ENCODE data around the gene GNB1.
A peak's percentile ranks its signal among the peaks of the same experiment; 100 is the strongest.
"Not testable (repeated sequence)": the region's sequence is repeated elsewhere in the genome, so short reads cannot be mapped to it uniquely, and the experiment has no call there.

Gene GNB1

DNA sequence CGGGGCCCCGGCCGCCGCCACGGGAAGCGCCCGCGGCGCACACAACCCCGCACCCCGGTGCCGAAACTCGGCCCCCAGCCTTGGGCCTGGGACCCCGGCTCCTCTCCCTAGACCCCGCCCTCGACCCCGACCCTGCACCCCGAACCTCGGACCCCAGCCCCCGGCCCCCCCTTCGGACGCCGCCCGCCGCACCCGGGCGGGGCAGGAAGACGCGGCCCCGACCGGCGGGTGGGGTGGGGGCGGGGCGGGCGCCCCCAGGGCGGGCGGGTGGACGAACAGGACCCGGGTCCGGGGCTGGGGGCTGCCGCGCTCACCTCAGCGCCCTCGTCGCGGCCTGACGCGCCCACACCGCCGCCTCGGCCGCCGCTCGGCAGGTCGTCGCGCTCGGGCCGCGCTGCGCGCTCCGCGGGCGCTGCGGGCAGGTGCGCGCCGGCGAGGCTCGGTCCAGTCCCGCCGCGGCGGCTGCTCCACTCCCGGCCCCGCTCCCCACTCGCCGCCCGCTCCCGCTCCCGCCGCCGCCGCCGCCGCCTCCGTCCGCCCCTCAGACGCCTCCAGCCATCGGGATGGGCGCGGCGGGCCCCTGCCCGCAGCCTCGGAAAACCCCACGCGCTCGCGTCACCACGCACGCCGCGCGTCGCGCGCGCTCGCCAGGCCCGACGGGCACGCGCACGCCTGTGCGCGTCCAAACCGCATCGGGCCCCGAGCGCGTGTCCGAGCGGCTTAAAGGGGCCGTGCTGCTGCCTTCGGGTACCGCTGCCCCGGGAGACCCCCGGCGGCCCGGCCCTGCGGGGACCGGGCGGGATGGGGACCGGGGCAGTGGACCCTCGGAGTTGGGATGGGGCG lies at the start of gene GNB1:
Gene GNB1 (minus strand): TSS at position 582 of the 843 bp plus-strand sequence. CDS start 65,634 bp downstream, outside the sequence.
- peak; percentile 75 to 77 for DNase-seq (ENCODE audit: low read depth in 2 of 2)

DNA sequence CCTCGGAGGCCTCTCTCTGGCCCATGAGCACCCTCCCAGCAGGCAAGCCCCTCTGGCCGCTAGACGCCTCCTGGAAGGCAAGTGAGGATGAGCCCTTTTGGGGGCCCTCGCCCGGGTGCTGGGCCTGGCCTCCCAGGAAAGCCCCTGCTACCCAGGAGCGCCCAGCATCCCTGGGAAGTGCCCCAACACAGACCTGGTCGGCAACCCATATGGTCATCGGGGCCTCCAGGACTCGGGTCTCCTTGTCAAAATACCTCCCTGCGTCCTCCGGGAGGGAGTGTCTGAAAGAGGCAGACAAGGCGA lies 49.2 kb upstream of the GNB1 start:
- no peak for DNase-seq (ENCODE audit: low read depth in 2 of 2)

DNA sequence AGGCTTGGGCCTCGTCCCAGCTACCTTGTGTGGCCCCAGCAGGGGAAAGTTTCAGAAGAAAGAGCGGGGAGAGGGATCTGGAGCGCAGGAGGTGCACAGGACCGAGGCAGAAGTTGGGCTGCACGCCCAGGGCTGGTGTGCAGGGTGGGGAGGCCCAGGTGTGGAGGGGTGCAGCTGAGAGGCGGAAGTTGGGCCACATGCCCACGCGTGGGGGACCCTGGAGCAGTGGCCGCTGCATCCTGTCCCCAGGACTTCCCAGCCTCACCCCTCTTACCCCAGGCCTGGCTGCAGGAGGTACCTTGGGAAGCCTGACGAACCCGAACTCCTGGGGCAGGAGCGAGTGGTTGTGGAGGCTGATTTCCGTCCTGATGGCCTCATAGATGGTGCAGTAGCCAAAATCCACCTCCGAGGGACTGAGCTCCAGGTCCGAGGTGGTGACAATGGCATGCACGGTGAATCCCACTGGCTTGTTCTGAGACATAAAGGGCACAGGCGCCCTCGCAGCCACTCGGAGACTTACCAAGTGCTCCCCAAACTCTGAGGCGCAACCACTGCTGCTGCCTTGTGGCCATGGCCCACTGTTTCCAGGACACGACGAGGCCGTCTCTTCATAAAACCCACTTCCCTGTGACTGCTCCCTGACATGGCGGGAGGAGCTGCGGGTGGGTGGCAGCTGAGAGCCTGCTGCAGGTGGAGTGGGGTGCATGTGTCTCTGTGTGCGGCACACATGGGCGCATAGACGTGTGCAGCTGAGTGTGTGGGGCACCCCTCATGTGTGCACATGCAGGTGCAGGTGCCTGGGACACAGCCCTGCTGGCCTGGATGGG lies 48.6 kb upstream of the GNB1 start:
- no peak for DNase-seq (ENCODE audit: low read depth in 2 of 2)

DNA sequence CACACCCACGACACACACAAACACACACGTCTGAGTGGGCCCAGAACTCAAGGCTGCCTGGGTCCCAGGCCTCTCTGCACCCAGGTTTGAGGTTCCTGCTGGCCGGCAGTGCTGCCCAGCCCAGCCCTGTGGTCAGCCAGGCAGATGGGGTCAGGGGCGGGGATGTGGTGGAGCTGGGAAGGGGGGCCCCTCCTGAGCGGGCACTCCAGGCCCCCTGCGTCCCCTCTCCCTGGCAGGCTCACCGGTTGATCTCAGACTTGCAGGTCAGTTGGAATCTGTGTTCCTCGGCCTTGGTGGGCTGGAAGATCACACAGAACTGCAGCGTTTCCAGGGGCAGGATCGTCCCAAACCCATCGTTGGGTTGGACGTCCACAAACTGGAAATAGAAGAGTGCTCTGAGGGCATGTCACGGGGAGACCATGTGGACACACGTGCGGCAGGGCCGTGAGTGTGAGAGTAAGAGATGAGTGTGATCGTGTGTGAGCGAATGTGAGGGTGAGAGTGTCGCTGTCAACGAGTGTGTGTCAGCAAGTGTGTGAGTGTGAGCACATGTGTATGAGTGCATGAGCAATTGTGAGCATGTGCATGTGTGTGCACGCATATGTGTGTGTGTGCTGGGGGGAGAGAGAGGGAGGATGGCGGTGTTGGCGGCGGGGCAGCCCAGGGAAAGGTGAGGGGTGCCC lies 47.9 kb upstream of the GNB1 start:
- DNase-seq (ENCODE audit: low read depth in 2 of 2) = no peak

DNA sequence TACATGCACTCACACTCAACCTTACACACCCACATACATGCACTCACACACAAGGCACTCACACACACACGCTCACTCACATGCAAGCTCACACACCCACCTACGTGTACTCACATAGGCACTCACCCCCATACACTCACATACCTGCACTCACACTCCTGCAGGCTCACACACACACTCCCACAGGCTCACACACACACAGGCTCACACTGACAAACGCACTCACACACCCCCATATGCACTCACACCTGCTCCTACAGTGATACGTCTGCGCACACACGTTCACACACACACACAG lies 47.3 kb upstream of the GNB1 start:
- DNase-seq (ENCODE audit: low read depth in 2 of 2) = no peak

DNA sequence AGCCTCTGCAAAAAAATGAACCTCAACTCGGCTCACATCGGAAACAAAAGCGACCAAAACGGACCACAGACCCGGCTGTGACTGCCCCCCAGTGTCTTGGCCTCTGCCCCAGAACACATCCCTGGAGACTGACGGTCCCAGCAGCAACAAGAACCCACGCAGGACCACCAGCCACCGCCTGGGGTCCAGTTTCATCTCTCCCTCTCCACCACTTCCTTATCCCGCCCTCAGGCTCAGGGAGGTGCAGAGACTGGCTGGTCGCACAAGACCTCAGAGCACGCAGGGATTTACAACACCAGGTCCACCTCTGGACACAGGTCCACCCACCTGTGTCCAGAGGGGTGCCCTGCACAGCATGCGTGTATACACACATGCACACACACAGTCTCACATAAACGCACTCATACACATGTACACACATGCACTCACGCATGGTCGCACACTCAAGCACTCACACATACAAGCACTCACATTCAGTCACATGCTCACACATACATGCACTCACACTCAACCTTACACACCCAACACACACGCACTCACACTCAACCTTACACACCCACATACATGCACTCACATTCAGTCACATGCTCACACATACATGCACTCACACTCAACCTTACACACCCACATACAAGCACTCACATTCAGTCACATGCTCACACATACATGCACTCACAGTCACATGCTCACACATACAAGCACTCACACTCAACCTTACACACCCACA lies 46.8 kb upstream of the GNB1 start:
- DNase-seq (ENCODE audit: low read depth in 2 of 2) = no peak

DNA sequence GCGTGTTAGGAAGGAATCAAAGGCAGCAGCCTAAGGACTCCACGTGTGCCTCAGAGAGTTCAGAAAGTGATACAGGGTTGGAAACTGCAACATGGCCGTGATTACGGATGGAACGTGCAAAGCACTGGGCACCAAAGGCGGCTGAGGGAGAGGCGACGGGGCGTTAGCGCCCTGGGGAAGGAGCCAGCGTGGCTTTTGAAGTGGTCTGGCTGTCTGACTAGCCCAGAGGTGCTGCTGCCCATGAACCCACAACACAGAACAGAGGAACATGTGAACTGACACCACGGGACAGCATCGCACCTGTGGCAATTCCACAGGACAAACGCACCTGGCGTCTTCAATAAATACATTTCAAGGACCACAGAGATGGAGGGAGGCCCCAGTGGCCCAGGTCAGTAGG lies 46.2 kb upstream of the GNB1 start:
- DNase-seq (ENCODE audit: low read depth in 2 of 2) = no peak

DNA sequence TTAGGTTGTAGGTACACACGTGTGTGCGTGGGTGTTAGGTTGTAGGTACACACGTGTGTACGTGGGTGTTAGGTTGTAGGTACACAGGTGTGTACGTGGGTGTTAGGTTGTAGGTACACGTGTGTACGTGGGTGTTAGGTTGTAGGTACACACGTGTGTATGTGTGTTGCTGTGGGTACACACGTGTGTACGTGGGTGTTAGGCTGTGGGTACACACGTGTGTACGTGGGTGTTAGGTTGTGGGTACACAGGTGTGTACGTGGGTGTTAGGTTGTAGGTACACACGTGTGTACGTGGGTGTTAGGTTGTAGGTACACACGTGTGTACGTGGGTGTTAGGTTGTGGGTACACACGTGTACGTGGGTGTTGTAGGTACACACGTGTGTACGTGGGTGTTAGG lies 44.0 kb upstream of the GNB1 start:
- not testable (repeated sequence) for DNase-seq (ENCODE audit: low read depth in 2 of 2)

DNA sequence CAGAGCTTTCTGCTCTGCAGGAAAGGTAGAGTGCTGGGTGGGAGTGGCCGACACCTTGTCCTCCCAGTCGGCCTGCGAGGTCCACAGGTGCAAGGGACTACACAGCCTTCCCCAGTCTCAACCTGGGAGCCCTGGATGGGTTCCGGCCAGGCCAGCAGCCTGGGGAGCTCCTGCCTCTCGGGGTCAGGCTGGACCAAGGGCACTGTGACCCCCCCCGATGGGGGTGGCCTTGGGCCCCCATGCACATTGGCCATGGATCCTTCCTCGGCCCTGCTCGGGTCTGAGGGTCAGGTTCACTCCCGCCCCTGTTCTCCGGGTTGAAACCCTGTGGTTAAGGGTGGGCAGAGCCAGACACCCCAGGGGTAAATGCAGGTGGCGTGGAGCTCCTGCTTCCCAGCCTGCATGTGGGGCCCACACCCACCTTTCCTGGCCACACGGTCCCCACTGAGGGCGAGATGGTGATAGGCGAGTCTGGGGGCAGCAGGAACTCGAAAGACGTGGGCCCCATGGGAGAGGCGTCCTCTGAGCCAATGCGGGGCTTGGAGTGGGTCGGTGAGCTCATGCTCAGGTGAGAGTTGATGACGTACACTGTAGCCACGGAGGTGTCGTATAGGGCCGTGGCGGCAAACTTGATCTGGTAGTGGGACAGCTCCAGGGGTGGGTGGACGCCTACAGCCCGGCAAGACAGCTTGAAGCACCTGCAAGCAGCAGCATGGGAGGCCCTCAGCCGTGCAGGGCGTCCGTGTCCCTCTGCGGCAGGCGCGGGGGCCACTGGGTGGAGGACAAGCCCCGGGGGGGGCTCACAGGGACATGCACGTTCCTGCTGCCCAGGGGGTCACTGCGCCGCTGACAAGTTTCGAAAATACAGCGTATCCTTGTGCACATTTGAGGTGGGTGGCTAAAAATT lies 39.0 kb upstream of the GNB1 start:
- no peak for DNase-seq (ENCODE audit: low read depth in 2 of 2)

DNA sequence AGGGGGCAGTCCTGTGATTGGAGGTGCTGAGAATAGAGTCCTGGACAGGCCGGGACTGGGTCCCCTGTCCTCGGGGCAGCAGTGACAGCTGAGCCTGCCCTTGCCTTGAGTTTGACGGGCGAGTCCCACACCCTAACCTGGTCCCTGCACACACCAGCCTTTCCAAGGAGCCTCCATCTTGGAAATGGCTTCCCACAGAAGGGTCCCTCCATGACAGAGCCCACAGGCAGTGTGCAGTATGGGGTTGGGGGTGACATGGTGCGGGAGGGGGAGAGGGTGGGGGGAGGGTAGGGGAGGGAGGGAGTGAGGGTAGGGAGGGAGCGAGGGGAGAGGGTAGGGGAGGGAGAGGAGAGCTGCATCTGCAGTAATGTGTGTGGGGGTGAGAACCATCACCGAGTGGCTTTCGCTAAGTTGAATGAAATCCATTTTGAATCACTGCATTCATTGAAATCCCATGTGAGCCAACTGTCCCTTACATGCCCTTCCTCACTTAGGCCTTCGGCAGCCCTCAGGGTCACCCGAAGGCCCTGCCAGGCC lies 38.3 kb upstream of the GNB1 start:
- no peak for DNase-seq (ENCODE audit: low read depth in 2 of 2)

DNA sequence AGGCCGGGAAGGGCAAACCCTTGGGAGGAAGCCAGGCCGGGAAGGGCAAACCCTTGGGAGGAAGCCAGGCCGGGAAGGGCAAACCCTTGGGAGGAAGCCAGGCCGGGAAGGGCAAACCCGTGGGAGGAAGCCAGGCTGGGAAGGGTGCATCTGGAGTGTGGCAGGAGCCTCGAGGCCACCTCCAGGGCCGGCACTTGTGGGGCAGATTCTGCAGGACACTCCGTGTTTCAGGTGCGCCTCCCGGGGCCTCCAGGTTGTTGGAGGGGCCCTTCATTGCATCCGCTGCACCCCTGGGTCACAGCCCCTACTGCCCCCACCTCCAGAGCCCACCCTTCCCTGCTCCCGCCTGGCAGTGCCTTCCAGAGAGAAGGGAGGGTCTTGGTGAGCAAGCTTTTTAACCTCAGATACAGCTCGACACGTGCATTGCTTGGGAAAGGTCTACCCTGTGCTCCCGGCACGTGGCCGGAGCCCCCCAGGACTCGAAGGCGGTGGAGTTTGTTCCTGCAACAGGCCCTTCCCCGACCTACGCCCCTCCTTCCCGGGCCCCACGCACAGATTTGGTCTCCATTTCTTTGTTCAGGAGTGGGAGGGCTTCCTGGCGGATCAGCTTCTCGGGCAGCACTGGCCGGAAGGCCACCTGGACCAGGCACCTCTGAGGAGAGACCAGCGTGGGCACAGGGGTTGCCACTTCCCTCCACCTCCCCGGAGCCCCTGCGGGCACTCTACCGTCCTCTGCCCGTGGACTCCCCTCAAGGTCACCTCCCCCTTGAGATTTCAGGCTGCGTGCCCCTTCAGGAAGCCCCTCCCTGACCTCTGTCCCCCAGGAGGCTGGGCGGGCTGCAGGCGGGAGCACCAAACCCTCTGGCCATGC lies 37.6 kb upstream of the GNB1 start:
- DNase-seq (ENCODE audit: low read depth in 2 of 2) = no peak

DNA sequence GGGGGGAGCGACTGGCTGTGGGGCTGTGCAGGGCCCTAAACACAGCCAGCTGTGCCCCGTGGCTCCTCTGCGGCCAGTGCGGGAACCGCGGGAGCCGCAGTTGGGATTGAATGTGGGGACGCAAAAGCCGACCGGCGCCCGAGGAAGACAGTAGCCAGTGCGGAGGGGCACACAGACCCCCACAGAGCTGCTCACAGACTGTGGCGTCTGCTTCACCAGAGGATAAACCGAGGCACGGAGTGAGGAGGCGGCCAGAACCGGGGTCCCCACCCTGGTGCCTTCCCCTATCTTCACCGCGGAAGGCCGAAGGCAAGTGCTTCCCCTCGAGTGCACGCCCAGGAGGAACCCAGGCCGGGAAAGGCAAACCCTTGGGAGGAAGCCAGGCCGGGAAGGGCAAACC lies 36.9 kb upstream of the GNB1 start:
- DNase-seq (ENCODE audit: low read depth in 2 of 2) = no peak

DNA sequence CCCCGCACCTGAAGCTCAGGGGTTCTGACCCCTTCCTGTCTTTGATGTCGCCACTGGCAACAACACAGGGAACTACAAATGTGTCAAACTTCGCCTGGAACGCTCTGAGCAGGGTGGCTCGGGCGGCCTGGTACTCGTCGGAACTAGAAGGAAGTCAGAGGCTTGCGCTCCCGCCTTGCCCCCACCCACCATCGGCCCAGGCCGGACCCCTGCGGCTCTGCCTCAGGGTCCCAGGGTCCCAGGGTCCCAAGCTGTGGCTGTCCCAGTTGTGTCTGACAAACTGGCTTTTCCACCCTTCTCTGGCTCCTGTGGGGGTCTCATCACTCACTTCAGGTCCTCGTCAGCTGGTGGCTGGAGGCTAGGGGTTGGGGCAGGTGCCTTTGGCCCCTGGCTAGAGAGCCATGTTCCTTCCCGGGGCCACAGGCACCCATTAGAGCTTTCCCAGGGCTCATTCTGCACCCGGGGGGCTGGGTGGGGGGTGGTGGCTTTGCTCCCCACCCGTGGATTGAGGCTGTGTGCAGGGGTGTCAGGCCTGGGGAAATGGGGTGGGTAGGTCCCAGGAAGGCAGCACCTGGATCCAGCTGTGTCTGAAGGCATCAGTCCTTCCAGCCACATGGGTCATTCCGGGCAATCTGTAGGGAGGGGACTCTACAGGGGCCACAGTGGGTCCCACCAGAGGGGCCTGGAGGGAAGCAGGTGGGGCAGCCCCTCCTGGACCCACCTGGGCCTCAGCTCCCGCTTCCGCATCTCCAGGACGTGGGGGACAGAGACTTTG lies 36.2 kb upstream of the GNB1 start:
- DNase-seq (ENCODE audit: low read depth in 2 of 2) = no peak

DNA sequence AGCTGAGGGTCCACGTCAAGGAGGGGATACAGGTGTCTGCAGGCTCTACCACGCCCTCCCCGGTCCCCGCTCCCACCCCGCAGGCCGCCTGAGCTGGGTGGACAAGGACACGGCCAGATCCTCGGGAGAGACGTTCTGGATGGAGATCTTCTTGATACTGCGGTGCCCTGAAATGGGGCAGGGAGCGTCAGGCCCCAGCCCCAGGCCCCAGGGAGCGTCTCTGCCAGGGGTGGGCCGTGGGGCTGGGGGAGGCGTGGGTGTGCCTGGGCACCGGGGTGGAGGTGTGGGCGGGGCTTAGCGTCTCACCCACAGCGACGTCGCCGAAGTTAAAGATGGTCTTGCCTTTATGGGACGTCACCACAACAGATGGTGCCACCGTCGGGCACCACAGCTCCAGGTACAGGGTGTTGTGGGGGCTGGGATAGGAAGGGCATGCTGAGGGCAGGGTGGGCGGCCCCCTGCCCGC lies 35.5 kb upstream of the GNB1 start:
- DNase-seq (ENCODE audit: low read depth in 2 of 2) = no peak

DNA sequence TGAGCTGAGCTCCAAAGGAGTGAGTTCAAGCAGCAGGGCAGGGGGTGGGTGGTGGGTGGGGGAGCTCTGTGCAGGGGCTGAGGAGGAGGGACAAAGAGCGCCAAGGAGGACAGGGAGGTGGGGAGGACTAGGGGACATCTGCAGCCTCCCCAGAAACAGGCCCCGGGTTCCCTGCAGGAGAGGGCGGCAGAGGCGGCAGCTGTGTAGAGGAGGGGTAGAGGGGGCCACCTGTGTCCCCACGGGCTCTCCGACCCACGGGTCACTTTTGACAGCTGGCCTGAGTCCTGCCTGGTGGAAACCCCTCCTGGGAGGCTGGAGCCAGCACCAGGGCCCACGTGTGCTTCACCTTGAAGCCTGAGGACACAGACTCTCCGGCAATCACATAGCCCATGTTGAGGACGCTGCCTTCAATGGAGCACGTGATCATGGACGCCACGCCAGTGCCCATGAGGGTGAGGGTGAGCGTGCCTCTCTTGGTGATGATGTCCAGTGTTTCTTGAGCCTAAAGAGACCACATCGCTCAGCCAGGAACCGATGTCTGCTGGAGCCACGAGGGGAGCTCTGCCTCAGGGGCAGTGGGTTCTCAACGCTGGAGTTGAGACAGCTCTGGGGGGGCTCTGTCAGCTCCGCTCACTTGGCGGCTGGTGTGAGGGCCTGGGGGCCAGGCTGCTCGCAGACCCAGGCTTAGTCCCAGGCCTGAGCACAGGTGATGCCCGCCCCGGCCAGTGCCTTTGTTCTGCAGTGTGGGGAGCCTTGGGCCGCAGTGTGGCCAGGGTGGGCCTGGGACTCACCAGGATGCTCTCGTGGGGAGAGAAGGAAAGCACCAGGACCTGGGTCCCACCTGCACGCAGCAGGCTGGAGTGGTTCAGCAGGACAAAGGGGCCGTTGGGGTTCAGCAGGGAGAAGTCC lies 34.8 kb upstream of the GNB1 start:
- no peak for DNase-seq (ENCODE audit: low read depth in 2 of 2)

DNA sequence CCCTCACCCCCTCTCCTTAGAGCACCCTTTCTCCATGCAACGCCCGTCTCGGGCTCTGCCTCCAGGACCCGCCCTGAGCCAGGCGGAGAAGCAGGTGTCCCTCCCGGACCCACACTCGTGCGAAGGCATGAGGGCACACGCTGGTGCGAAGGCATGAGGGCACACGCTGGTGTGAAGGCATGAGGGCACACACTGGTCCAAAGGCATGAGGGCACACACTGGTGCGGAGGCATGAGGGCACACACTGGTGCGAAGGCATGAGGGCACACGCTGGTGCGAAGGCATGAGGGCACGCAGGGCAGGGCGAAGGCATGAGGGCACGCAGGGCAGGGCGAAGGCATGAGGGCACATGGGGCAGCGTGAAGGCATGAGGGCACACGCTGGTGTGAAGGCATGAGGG lies 34.0 kb upstream of the GNB1 start:
- DNase-seq (ENCODE audit: low read depth in 2 of 2) = no peak

DNA sequence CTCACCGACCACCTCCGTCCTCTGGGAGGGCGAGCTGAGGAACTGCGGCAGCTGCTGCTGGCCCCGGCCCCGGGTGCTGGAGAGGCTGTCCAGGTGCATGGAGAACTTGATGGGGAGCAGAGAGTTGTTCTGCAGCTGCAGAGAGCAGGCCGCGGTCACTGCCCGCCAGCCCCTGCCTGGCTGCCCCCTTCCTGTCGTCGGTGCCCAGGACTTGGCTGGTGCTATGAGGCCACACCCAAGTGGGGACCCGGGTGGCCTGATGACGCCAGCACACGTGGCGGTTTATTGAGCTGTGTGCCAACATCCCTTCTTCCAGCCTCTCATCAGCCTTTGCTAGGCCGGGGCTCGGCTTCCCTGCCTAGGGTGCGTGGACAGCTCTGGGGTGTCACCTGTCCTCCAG lies 33.5 kb upstream of the GNB1 start:
- no peak for DNase-seq (ENCODE audit: low read depth in 2 of 2)

All from activated CD4-positive, alpha-beta T cell treated with anti-CD3 and anti-CD28 coated beads for 24 hours (primary cell).